Liver (tissue), 9 donors: Measurements from ENCODE around the gene MPPE1. TPM values are rescaled to one million over a fixed set of nuclear protein-coding genes. Genes with fewer than 3 reads are reported as not detected.

Experiments
- DNase-seq: peaks from one replicate; pipeline ENCODE4 v3.0.0-alpha.2; 2017; ENCODE audit warnings: low spot score
- H3K27ac ChIP-seq, 2 donors: one replicate each; pipeline ENCODE4 v1.7.0; 2013; ENCODE audit warnings: inconsistent platforms in 2 of 2, low read length in 2 of 2, control low read depth in 1 of 2, low read depth in 1 of 2, mild to moderate bottlenecking in 1 of 2
- H3K27me3 ChIP-seq, 4 donors: one replicate each; pipeline versions ENCODE4 v1.6.1 to v1.7.0; 2013; ENCODE audit warnings: low read length in 3 of 4, inconsistent platforms in 1 of 4, mild to moderate bottlenecking in 1 of 4, moderate library complexity in 1 of 4; ENCODE audit not compliant: control insufficient read depth in 4 of 4, insufficient read depth in 4 of 4
- H3K36me3 ChIP-seq, 4 donors: one replicate each; pipeline versions ENCODE4 v1.6.1 to v1.7.0; 2013; ENCODE audit warnings: low read length in 3 of 4, mild to moderate bottlenecking in 3 of 4, low read depth in 1 of 4, moderate library complexity in 1 of 4; ENCODE audit not compliant: control insufficient read depth in 4 of 4, insufficient read depth in 3 of 4
- H3K4me1 ChIP-seq, 4 donors: one replicate each; pipeline versions ENCODE4 v1.6.1 to v1.7.0; 2013; ENCODE audit warnings: low read length in 3 of 4, mild to moderate bottlenecking in 3 of 4, moderate library complexity in 1 of 4; ENCODE audit not compliant: control insufficient read depth in 4 of 4, insufficient read depth in 4 of 4
- H3K4me3 ChIP-seq, 3 donors: one replicate each; pipeline versions ENCODE4 v1.6.1 to v1.7.0; 2013; ENCODE audit warnings: low read length in 3 of 3, control low read depth in 1 of 3, low read depth in 1 of 3, mild to moderate bottlenecking in 1 of 3
- H3K9ac ChIP-seq, 2 donors: one replicate each; pipeline ENCODE4 v1.7.0; 2013; ENCODE audit warnings: low read length in 2 of 2, mild to moderate bottlenecking in 2 of 2, moderate library complexity in 2 of 2, control low read depth in 1 of 2, low read depth in 1 of 2
- H3K9me3 ChIP-seq, 4 donors: one replicate each; pipeline versions ENCODE4 v1.6.1 to v1.7.0; 2013; ENCODE audit warnings: low read length in 3 of 4; ENCODE audit not compliant: control insufficient read depth in 4 of 4
- ATF3 ChIP-seq: IDR thresholded peaks from 2 replicates; pipeline ENCODE4 v1.6.1; 2016; ENCODE audit warnings: antibody characterized with exemption
- CTCF ChIP-seq: fragments of 150-350 bp; IDR thresholded peaks from 2 replicates; pipeline ENCODE4 v1.5.1; 2017; ENCODE audit warnings: improper control_type of control experiment, low read depth, low read length; ENCODE audit not compliant: missing input control
- EGR1 ChIP-seq, 2 donors: IDR thresholded peaks; 2 replicates each; pipeline ENCODE4 v1.6.1; 2016 to 2018; ENCODE audit warnings: antibody characterized with exemption in 2 of 2, low read depth in 2 of 2
- FOXA1 ChIP-seq: IDR thresholded peaks from 2 replicates; pipeline ENCODE4 v1.6.1; 2016; ENCODE audit warnings: antibody characterized with exemption
- FOXA2 ChIP-seq: IDR thresholded peaks from 2 replicates; pipeline ENCODE4 v1.6.1; 2016; ENCODE audit warnings: antibody characterized with exemption
- GABPA ChIP-seq, 2 donors: IDR thresholded peaks in 1 of 2; conservative IDR thresholded peaks in 1 of 2; 2 replicates each; pipeline ENCODE4 v1.6.1; 2016; ENCODE audit warnings: antibody characterized with exemption in 2 of 2, mild to moderate bottlenecking in 1 of 2, moderate library complexity in 1 of 2
- HNF4A ChIP-seq, 2 donors: conservative IDR thresholded peaks; 2 replicates each; pipeline ENCODE4 v1.6.1; 2016; ENCODE audit warnings: antibody characterized with exemption in 2 of 2, mild to moderate bottlenecking in 2 of 2
- HNF4G ChIP-seq: IDR thresholded peaks from 2 replicates; pipeline ENCODE4 v1.6.1; 2016; ENCODE audit warnings: antibody characterized with exemption
- JUND ChIP-seq, 2 donors: IDR thresholded peaks; 2 replicates each; pipeline ENCODE4 v1.6.1; 2016; ENCODE audit warnings: antibody characterized with exemption in 2 of 2
- NR2F2 ChIP-seq: IDR thresholded peaks from 2 replicates; pipeline ENCODE4 v1.6.1; 2016; ENCODE audit warnings: antibody characterized with exemption
- RAD21 ChIP-seq, 2 donors: IDR thresholded peaks; 2 replicates each; pipeline ENCODE4 v1.6.1; 2016; ENCODE audit warnings: antibody characterized with exemption in 2 of 2, mild to moderate bottlenecking in 2 of 2
- REST ChIP-seq: IDR thresholded peaks from 2 replicates; pipeline ENCODE4 v1.6.1; 2016; ENCODE audit warnings: antibody characterized with exemption, mild to moderate bottlenecking
- RXRA ChIP-seq, 2 donors: IDR thresholded peaks; 2 replicates each; pipeline ENCODE4 v1.6.1; 2017 to 2018; ENCODE audit warnings: antibody characterized with exemption in 2 of 2, mild to moderate bottlenecking in 1 of 2
- SP1 ChIP-seq: IDR thresholded peaks from 2 replicates; pipeline ENCODE4 v1.6.1; 2018; ENCODE audit warnings: antibody characterized with exemption, mild to moderate bottlenecking
- TAF1 ChIP-seq: conservative IDR thresholded peaks from 2 replicates; pipeline ENCODE4 v1.6.1; 2016; ENCODE audit warnings: antibody characterized with exemption, mild to moderate bottlenecking
- YY1 ChIP-seq: IDR thresholded peaks from 2 replicates; pipeline ENCODE4 v1.6.1; 2016; ENCODE audit warnings: antibody characterized with exemption, mild to moderate bottlenecking
- WGBS: extraction: QIAGEN DNeasy Blood & Tissue Kit; methylation state at CpG from one replicate; pipeline ENCODE4 v1.1.7; 2013; 5-methylcytosine and 5-hydroxymethylcytosine counted together
- polyA plus RNA-seq, 2 donors: library from polyadenylated mRNA; stranded (reverse) in 1 of 2; unstranded in 1 of 2; fragments of 200-250 nt in 1 of 2; fragments of >200 nt in 1 of 2; fragmentation: Nextera tagmentation in 1 of 2; extraction: Ambion mirVana in 1 of 2; gene quantifications; one replicate each; pipeline versions ENCODE4 v1.2.1 to v1.2.3, GENCODE V29; 2013 to 2015
- total RNA-seq, 2 donors: library from RNA; depleted of rRNA; stranded (reverse); fragments of >200 nt; gene quantifications; one replicate each; pipeline ENCODE4 v1.2.3, GENCODE V29; 2014
- TF ChIP-seq, protein P1 (sequence below): IDR thresholded peaks from 2 replicates; pipeline ENCODE4 v1.6.1; 2016; ENCODE audit warnings: antibody characterized with exemption
- TF ChIP-seq, protein P2 (sequence below): IDR thresholded peaks from 2 replicates; pipeline ENCODE4 v1.6.1; 2016; ENCODE audit warnings: antibody characterized with exemption
- donor health status: healthy.
- donor health status: healthy.
- donor health status: healthy.
- donor health status: healthy.
- donor health status: healthy.

Gene MPPE1
- total and polyA plus RNA-seq, 4 donors = 9.8 to 31.6 (median 26.1) TPM

GRCh38 chr18:11864471-11864870 lies 43.6 kb downstream of the MPPE1 start:
- H3K9me3 ChIP-seq = no peaks in the 10 kb centered on the region
- H3K27ac ChIP-seq = no peak overlapping the region
- H3K27me3 ChIP-seq = no peaks in the 10 kb centered on the region
- H3K36me3 ChIP-seq = no peaks in the 10 kb centered on the region
- H3K4me1 ChIP-seq = no peaks in the 10 kb centered on the region
- TF ChIP-seq FOXA1 (no peak), GABPA (IDR thresholded peaks at IDR 0.05 in 1 of 2, conservative IDR thresholded peaks at IDR 0.05 in 1 of 2) (no peak), HNF4G (no peak), NR2F2 (no peak), CTCF (no peak), HNF4A (conservative IDR thresholded peaks at IDR 0.05) (no peak), JUND (IDR thresholded peaks at IDR 0.05) (no peak), TAF1 (no peak), SP1 (no peak), ATF3 (no peak), RXRA (IDR thresholded peaks at IDR 0.05) (no peak), YY1 (no peak), RAD21 (IDR thresholded peaks at IDR 0.05) (no peak), EGR1 (IDR thresholded peaks at IDR 0.05; ENCODE audit: low read depth in 2 of 2) (no peak), FOXA2 (no peak), REST (no peak)
- TF ChIP-seq, protein P1, sequence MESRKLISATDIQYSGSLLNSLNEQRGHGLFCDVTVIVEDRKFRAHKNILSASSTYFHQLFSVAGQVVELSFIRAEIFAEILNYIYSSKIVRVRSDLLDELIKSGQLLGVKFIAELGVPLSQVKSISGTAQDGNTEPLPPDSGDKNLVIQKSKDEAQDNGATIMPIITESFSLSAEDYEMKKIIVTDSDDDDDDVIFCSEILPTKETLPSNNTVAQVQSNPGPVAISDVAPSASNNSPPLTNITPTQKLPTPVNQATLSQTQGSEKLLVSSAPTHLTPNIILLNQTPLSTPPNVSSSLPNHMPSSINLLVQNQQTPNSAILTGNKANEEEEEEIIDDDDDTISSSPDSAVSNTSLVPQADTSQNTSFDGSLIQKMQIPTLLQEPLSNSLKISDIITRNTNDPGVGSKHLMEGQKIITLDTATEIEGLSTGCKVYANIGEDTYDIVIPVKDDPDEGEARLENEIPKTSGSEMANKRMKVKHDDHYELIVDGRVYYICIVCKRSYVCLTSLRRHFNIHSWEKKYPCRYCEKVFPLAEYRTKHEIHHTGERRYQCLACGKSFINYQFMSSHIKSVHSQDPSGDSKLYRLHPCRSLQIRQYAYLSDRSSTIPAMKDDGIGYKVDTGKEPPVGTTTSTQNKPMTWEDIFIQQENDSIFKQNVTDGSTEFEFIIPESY = no peak
- TF ChIP-seq, protein P2, sequence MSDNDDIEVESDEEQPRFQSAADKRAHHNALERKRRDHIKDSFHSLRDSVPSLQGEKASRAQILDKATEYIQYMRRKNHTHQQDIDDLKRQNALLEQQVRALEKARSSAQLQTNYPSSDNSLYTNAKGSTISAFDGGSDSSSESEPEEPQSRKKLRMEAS = no peak
- 84% methylated on average over 2 of the region's 2 CpGs for WGBS
- DNase-seq = no peak
- no peak overlapping the region for H3K9ac ChIP-seq
- H3K4me3 ChIP-seq = no peak overlapping the region
